ENCODE measurements around the gene ROCK2. TPM values are rescaled to one million over a fixed set of nuclear protein-coding genes. Genes with fewer than 3 reads are reported as not detected.
A peak's percentile ranks its signal among the peaks of the same experiment; 100 is the strongest.

Gene ROCK2
- total and polyA plus RNA-seq, 2 donors (not counting 1 experiment from before 2014, with no cell fraction given): 32.0 to 58.1 TPM

- Histone ChIP-seq H3K27me3 (ENCODE audit: control insufficient read depth, insufficient read depth, low read length) (no peaks in the 10 kb centered on the region), H3K36me3 (ENCODE audit: control insufficient read depth, insufficient read depth, low read length) (no peaks in the 10 kb centered on the region), H3K4me3 (replicated peaks in 1 of 4; ENCODE audit: control extremely low read depth in 1 of 4, insufficient read depth in 1 of 4, low read depth in 3 of 4, low read length in 4 of 4) (no peak overlapping the region), H3K27ac (ENCODE audit: insufficient read depth, low read length) (no peak overlapping the region), H4K20me1 (ENCODE audit: control insufficient read depth, extremely low read depth, insufficient read depth, low read length) (no peaks in the 10 kb centered on the region), H3K9me3 (ENCODE audit: control insufficient read depth, insufficient read depth, low read depth, low read length) (no peaks in the 10 kb centered on the region), H3K79me2 (ENCODE audit: control insufficient read depth, insufficient read depth, low read length) (no peaks in the 10 kb centered on the region), H3K4me1 (ENCODE audit: control insufficient read depth, extremely low read depth, insufficient read depth, low read length) (peaks cover 11% of the 10 kb centered on the region), H3K4me2 (ENCODE audit: extremely low read depth, insufficient read depth, low read length) (no peak overlapping the region), H3K9ac (ENCODE audit: insufficient read depth, low read length) (no peak overlapping the region), H2AFZ (ENCODE audit: low read length) (peak overlapping the region; percentile 87)
- TF ChIP-seq EZH2 (IDR thresholded peaks at IDR 0.05; ENCODE audit: low read length, missing control alignments) (no peak), CTCF (conservative IDR thresholded peaks at IDR 0.05 in 1 of 2, IDR thresholded peaks at IDR 0.05 in 1 of 2; ENCODE audit: low read depth in 1 of 2, low read length in 2 of 2) (no peak)
- no peak for DNase-seq (ENCODE audit: low read depth in 2 of 2)
These were observed 212.3 kb downstream of the ROCK2 start for GRCh38 chr2:11132036-11132671.

DNA sequence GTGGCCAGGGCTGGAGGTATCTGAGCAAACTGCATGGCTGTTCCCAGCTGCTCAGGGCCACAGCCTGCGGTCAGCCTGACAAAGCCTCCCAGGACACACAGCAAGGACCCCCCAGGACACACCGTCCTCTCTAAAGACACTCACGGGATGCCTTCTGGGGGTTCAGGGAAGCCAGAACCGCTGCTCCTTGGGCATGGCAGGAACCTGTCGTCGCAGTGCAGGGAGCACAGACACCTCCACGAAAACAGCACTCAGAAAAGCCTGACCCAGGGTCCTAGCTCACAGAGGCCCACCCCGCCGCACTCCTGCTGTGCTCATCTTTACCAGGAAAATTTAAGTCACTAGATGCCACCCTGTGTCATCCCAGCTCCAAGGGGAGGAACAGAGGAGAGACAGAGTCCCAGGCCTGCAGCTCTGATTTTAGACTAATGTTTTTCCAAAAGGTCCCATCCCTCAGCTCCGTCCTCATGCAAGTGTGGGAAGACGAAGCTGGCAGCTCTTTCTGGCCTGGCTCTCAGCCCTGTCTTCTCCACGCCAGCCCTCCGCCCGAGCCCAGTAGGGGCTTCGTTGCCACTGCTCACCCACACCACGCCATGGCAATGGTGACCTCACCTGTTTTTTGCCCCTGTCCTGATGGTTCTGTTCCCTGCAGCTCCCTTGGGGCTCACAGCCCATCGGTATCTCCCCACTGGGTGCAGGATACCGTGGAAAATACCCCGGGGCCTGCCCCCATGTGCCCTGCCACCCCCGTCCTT is 213.1 kb downstream of the ROCK2 start:
- no peak overlapping the region for H3K4me2 ChIP-seq (ENCODE audit: extremely low read depth, insufficient read depth, low read length)
- peaks cover 11% of the 10 kb centered on the region for H3K4me1 ChIP-seq (ENCODE audit: control insufficient read depth, extremely low read depth, insufficient read depth, low read length)
- H3K4me3 ChIP-seq (replicated peaks in 1 of 4; ENCODE audit: control extremely low read depth in 1 of 4, insufficient read depth in 1 of 4, low read depth in 3 of 4, low read length in 4 of 4): no peak overlapping the region
- H4K20me1 ChIP-seq (ENCODE audit: control insufficient read depth, extremely low read depth, insufficient read depth, low read length): no peaks in the 10 kb centered on the region
- no peaks in the 10 kb centered on the region for H3K27me3 ChIP-seq (ENCODE audit: control insufficient read depth, insufficient read depth, low read length)
- no peak for DNase-seq (ENCODE audit: low read depth in 2 of 2)
- H3K9ac ChIP-seq (ENCODE audit: insufficient read depth, low read length): no peak overlapping the region
- no peak overlapping the region for H2AFZ ChIP-seq (ENCODE audit: low read length)
- H3K79me2 ChIP-seq (ENCODE audit: control insufficient read depth, insufficient read depth, low read length): no peaks in the 10 kb centered on the region
- no peaks in the 10 kb centered on the region for H3K9me3 ChIP-seq (ENCODE audit: control insufficient read depth, insufficient read depth, low read depth, low read length)
- TF ChIP-seq CTCF (conservative IDR thresholded peaks at IDR 0.05 in 1 of 2, IDR thresholded peaks at IDR 0.05 in 1 of 2; ENCODE audit: low read depth in 1 of 2, low read length in 2 of 2) (no peak), EZH2 (IDR thresholded peaks at IDR 0.05; ENCODE audit: low read length, missing control alignments) (no peak)
- H3K36me3 ChIP-seq (ENCODE audit: control insufficient read depth, insufficient read depth, low read length): no peaks in the 10 kb centered on the region
- no peak overlapping the region for H3K27ac ChIP-seq (ENCODE audit: insufficient read depth, low read length)

Other genes with a start within 250 kb of the ROCK2 start
- 31.7 and 46.5 TPM in 2 replicates for gene SLC66A3, start 189.2 kb downstream of the ROCK2 start, total RNA-seq
- 33.3 and 39.8 TPM in 2 replicates for gene SLC66A3, start 189.2 kb downstream of the ROCK2 start, polyA plus RNA-seq
- gene E2F6, start 121.5 kb upstream of the ROCK2 start, total RNA-seq: 10.2 and 11.0 TPM in 2 replicates
- 11.7 and 13.0 TPM in 2 replicates for gene E2F6, start 121.5 kb upstream of the ROCK2 start, polyA plus RNA-seq
- gene GREB1, start 189.4 kb upstream of the ROCK2 start, total RNA-seq: 0.51 and 2.0 TPM in 2 replicates
- 0.06 TPM in 2 replicates for gene GREB1, start 189.4 kb upstream of the ROCK2 start, polyA plus RNA-seq